OCI-LY7 (cell line): ENCODE data around the gene ITSN2. TPM values are rescaled to one million over a fixed set of nuclear protein-coding genes. Genes with fewer than 3 reads are reported as not detected.

ENCODE experiments used
- BruUV-seq: library from RNA; stranded (reverse); fragments of 400-500 nt; replicated peaks from 2 replicates; lab custom pipeline; 2021; lab: Mats Ljungman, UMichigan
- CTCF ChIA-PET: fragments of 300-600 bp; sonication (Branson Sonifier 250); formaldehyde crosslinking; loops from one replicate; lab custom pipeline; 2022; ENCODE audit warnings: antibody characterized with exemption; ENCODE audit not compliant: unreplicated experiment; lab: Charles Lee
- POLR2A ChIA-PET: fragments of 300-600 bp; sonication (Branson Sonifier 250); formaldehyde crosslinking; loops from one replicate; lab custom pipeline; 2022; ENCODE audit warnings: antibody characterized with exemption; lab: Charles Lee
- DNase-seq: peaks from one replicate; pipeline ENCODE4 v3.0.0-alpha.2; 2015; ENCODE audit warnings: low spot score
- H2AFZ ChIP-seq: fragments of 200-600 bp; sonication (generic), shearing (Covaris generic); 2 replicates; pipeline ENCODE4 v1.6.1; 2014; ENCODE audit warnings: mild to moderate bottlenecking, antibody characterized with exemption, low read length, moderate library complexity
- H3K27ac ChIP-seq: fragments of 200-600 bp; sonication (generic); 2 replicates; pipeline ENCODE4 v1.5.1; 2014; ENCODE audit warnings: mixed run types, low read depth, mild to moderate bottlenecking, moderate library complexity, low read length, inconsistent platforms; ENCODE audit not compliant: poor library complexity, severe bottlenecking
- H3K36me3 ChIP-seq: fragments of 200-600 bp; sonication (generic); 2 replicates; pipeline ENCODE4 v1.6.1; 2014; ENCODE audit warnings: mild to moderate bottlenecking, antibody characterized with exemption, low read length, moderate library complexity, mixed read lengths; ENCODE audit not compliant: insufficient read depth
- H3K4me1 ChIP-seq: fragments of 200-600 bp; sonication (generic); 2 replicates; pipeline ENCODE4 v1.5.1; 2014; ENCODE audit warnings: mild to moderate bottlenecking, low read length; ENCODE audit not compliant: insufficient read depth, poor library complexity, severe bottlenecking
- H3K4me2 ChIP-seq: fragments of 200-600 bp; sonication (generic); 2 replicates; pipeline ENCODE4 v1.6.1; 2014; ENCODE audit warnings: mild to moderate bottlenecking, low read length
- H3K4me3 ChIP-seq: fragments of 200-600 bp; sonication (generic); 2 replicates; pipeline ENCODE4 v1.5.1; 2014; ENCODE audit warnings: mild to moderate bottlenecking, low read depth, low read length; ENCODE audit not compliant: poor library complexity, severe bottlenecking
- H3K79me2 ChIP-seq: fragments of 200-600 bp; sonication (generic); 2 replicates; pipeline ENCODE4 v1.6.1; 2016; ENCODE audit warnings: low read depth, mild to moderate bottlenecking, low read length, moderate library complexity, mixed read lengths; ENCODE audit not compliant: insufficient read depth
- H3K9me2 ChIP-seq: fragments of 200-600 bp; sonication (generic); 2 replicates; pipeline ENCODE4 v1.6.1; 2016; ENCODE audit warnings: mild to moderate bottlenecking, low read length, mixed read lengths; ENCODE audit not compliant: insufficient read depth
- H3K9me3 ChIP-seq: fragments of 200-600 bp; sonication (generic); 2 replicates; pipeline ENCODE4 v1.6.1; 2014; ENCODE audit warnings: mild to moderate bottlenecking, mixed run types, low read length, mixed read lengths
- H4K20me1 ChIP-seq: fragments of 200-600 bp; sonication (generic); 2 replicates; pipeline ENCODE4 v1.6.1; 2014; ENCODE audit warnings: mild to moderate bottlenecking, antibody characterized with exemption, low read length, moderate library complexity, mixed read lengths; ENCODE audit not compliant: insufficient read depth
- CTCF ChIP-seq: fragments of 200-600 bp; sonication (generic); conservative IDR thresholded peaks from 2 replicates; pipeline ENCODE4 v1.5.1; 2014; ENCODE audit warnings: mild to moderate bottlenecking, antibody characterized with exemption, low read length, moderate library complexity, mixed read lengths
- EZH2phosphoT487 ChIP-seq: fragments of 200-600 bp; sonication (generic); IDR thresholded peaks from 2 replicates; pipeline ENCODE4 v1.6.1; 2018; ENCODE audit warnings: low read depth, borderline replicate concordance, mild to moderate bottlenecking, mixed run types, antibody characterized with exemption, low read length, moderate library complexity, mixed read lengths
- intact Hi-C: fragments of 100-400 bp; cut with micrococcal nuclease; formaldehyde crosslinking; loops from one replicate; pipeline ENCODE4 v1.10.0; 2022; ENCODE audit not compliant: unreplicated experiment
- total RNA-seq, 2 experiments: library from RNA; depleted of rRNA in 1 of 2; stranded (reverse); fragments of >200 nt in 1 of 2; shearing (Covaris generic) in 1 of 2; gene quantifications; 2 replicates each; pipeline ENCODE4 v1.2.3, GENCODE V29; 2014 to 2022

ITSN2 gene
- total RNA-seq, 2 experiments from 2014 or later = 25.4 to 65.7 TPM

GRCh38 chr2:24247592-24247991 lies 112.7 kb downstream of the ITSN2 start:
- Histone ChIP-seq H3K9me3 (no peaks in the 10 kb centered on the region), H4K20me1 (no peaks in the 10 kb centered on the region), H3K9me2 (no peaks in the 10 kb centered on the region), H3K4me3 (no peak overlapping the region), H3K36me3 (peaks cover 77% of the 10 kb centered on the region), H3K79me2 (no peaks in the 10 kb centered on the region), H3K4me1 (no peaks in the 10 kb centered on the region), H3K27ac (no peak overlapping the region), H2AFZ (no peak overlapping the region), H3K4me2 (no peak overlapping the region)
- no peak for DNase-seq
- ChIA-PET CTCF (interaction anchor here (0.5 kb wide), 1 partner anchor 63 kb away, joined by 4 read pairs; no protein-coding TSS in a partner anchor), POLR2A (interaction anchor here (0.5 to 1.1 kb wide), 5 partner anchors 14 to 77 kb away, joined by 3 to 5 read pairs (median 3); no protein-coding TSS in a partner anchor)
- no TSS peak for BruUV-seq
- TF ChIP-seq CTCF (no peak), EZH2phosphoT487 (no peak)
- intact Hi-C loops = no loop called here

GRCh38 chr2:24247164-24247563 lies 113.2 kb downstream of the ITSN2 start:
- Histone ChIP-seq H3K9me3 (no peaks in the 10 kb centered on the region), H3K79me2 (no peaks in the 10 kb centered on the region), H4K20me1 (no peaks in the 10 kb centered on the region), H3K9me2 (no peaks in the 10 kb centered on the region), H3K27ac (no peak overlapping the region), H3K4me2 (no peak overlapping the region), H2AFZ (no peak overlapping the region), H3K4me3 (no peak overlapping the region), H3K36me3 (peaks cover 73% of the 10 kb centered on the region), H3K4me1 (no peaks in the 10 kb centered on the region)
- BruUV-seq = no TSS peak
- intact Hi-C loops = no loop called here
- no peak for DNase-seq
- CTCF ChIA-PET = interaction anchor here (0.5 kb wide), 1 partner anchor 63 kb away, joined by 4 read pairs; no protein-coding TSS in a partner anchor
- POLR2A ChIA-PET = interaction anchor here (0.6 to 1.1 kb wide), 4 partner anchors 14 to 1516 kb away, joined by 3 to 5 read pairs (median 4); no protein-coding TSS in a partner anchor
- TF ChIP-seq CTCF = no peak
- no peak for TF ChIP-seq EZH2phosphoT487
